SU-DHL-6 (cell line): ENCODE measurements around the gene USH1C.

ENCODE experiments used
- H2AFZ ChIP-seq: fragments of 200-600 bp; sonication (generic); 2 replicates; pipeline ENCODE4 v1.6.1; 2014; ENCODE audit warnings: low read depth, mild to moderate bottlenecking, moderate library complexity, mixed read lengths, antibody characterized with exemption, low read length; ENCODE audit not compliant: severe bottlenecking
- H3F3A ChIP-seq: fragments of 200-600 bp; shearing (Covaris generic); 2 replicates; pipeline ENCODE4 v1.6.0; 2016; ENCODE audit warnings: antibody characterized with exemption, mild to moderate bottlenecking; ENCODE audit not compliant: insufficient read depth
- H3K27ac ChIP-seq: fragments of 200-600 bp; sonication (generic); 2 replicates; pipeline ENCODE4 v1.5.1; 2016; ENCODE audit warnings: low read depth, mild to moderate bottlenecking, low read length, moderate library complexity, mixed read lengths
- H3K27me3 ChIP-seq: fragments of 200-600 bp; sonication (generic), shearing (Covaris generic); 2 replicates; pipeline ENCODE4 v1.6.0; 2014; ENCODE audit warnings: mild to moderate bottlenecking, low read length
- H3K36me3 ChIP-seq: fragments of 200-600 bp; sonication (generic); 2 replicates; pipeline ENCODE4 v1.6.1; 2014; ENCODE audit warnings: mild to moderate bottlenecking, low read length, mixed read lengths
- H3K4me2 ChIP-seq: fragments of 300-600, 200-600 bp; shearing (Covaris generic), sonication (generic); 2 replicates; pipeline ENCODE4 v1.6.0; 2014; ENCODE audit warnings: low read length, low read depth, mild to moderate bottlenecking; ENCODE audit not compliant: poor library complexity, severe bottlenecking
- H3K4me3 ChIP-seq: fragments of 200-600 bp; sonication (generic); 2 replicates; pipeline ENCODE4 v1.5.1; 2014; ENCODE audit warnings: antibody characterized with exemption, low read length, mild to moderate bottlenecking, mixed read lengths; ENCODE audit not compliant: insufficient read depth, poor library complexity, severe bottlenecking
- H3K79me2 ChIP-seq: fragments of 200-600 bp; sonication (generic); 2 replicates; pipeline ENCODE4 v1.6.1; 2014; ENCODE audit warnings: mild to moderate bottlenecking, low read length, moderate library complexity; ENCODE audit not compliant: insufficient read depth
- H3K9ac ChIP-seq: fragments of 200-600 bp; sonication (generic); 2 replicates; pipeline ENCODE4 v1.7.0; 2014; ENCODE audit warnings: mild to moderate bottlenecking, low read length
- H3K9me2 ChIP-seq: fragments of 200-600 bp; sonication (generic); replicated peaks from 2 replicates; pipeline ENCODE4 v1.6.1; 2014; ENCODE audit warnings: low read length; ENCODE audit not compliant: insufficient read depth
- H3K9me3 ChIP-seq: fragments of 200-600 bp; sonication (generic); 2 replicates; pipeline ENCODE4 v1.6.1; 2014; ENCODE audit warnings: low read length, mixed read lengths; ENCODE audit not compliant: insufficient read depth
- H4K20me1 ChIP-seq: fragments of 200-600 bp; sonication (generic); 2 replicates; pipeline ENCODE4 v1.6.1; 2014; ENCODE audit warnings: low read depth, mild to moderate bottlenecking, antibody characterized with exemption, low read length, moderate library complexity, mixed read lengths
- EZH2phosphoT487 ChIP-seq: fragments of 200-600 bp; sonication (generic), shearing (Covaris generic); conservative IDR thresholded peaks from 2 replicates; pipeline ENCODE4 v1.6.1; 2018; ENCODE audit warnings: mild to moderate bottlenecking, antibody characterized with exemption, low read length, moderate library complexity, mixed read lengths
- TF ChIP-seq, protein P1 (sequence below): fragments of 200-600 bp; sonication (generic); IDR thresholded peaks from one replicate; pipeline ENCODE4 v1.5.1; 2017; ENCODE audit warnings: antibody characterized with exemption, mild to moderate bottlenecking, low read length, moderate library complexity; ENCODE audit not compliant: insufficient read depth, poor library complexity, severe bottlenecking

Gene USH1C

DNA sequence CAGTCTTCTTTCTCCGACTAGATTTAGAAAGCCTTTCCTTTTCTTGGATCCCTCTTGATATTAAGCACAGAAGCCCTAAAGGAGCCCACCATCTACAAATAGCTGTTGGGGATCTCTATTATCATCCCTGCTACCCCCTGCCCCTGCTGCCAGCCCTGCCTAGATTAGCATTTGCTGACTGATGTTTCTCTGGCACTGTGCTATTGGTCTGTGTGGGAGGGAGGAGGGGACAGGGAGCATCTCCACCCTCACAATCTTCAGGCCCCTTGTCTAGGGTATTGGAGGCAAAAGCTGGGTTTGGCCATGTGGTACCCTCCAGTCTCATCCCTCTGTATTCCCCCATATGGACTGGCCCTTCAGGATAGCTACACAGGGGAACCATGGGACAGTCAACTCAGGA lies 6.2 kb downstream of the USH1C start:
- no peak overlapping the region for H3K4me3 ChIP-seq
- no peaks in the 10 kb centered on the region for H3K9me2 ChIP-seq
- no peak overlapping the region for H3K27ac ChIP-seq
- H3K36me3 ChIP-seq: no peaks in the 10 kb centered on the region
- no peak overlapping the region for H3K9ac ChIP-seq
- H4K20me1 ChIP-seq: no peaks in the 10 kb centered on the region
- H3K27me3 ChIP-seq: no peaks in the 10 kb centered on the region
- no peak for TF ChIP-seq EZH2phosphoT487
- TF ChIP-seq, protein P1, sequence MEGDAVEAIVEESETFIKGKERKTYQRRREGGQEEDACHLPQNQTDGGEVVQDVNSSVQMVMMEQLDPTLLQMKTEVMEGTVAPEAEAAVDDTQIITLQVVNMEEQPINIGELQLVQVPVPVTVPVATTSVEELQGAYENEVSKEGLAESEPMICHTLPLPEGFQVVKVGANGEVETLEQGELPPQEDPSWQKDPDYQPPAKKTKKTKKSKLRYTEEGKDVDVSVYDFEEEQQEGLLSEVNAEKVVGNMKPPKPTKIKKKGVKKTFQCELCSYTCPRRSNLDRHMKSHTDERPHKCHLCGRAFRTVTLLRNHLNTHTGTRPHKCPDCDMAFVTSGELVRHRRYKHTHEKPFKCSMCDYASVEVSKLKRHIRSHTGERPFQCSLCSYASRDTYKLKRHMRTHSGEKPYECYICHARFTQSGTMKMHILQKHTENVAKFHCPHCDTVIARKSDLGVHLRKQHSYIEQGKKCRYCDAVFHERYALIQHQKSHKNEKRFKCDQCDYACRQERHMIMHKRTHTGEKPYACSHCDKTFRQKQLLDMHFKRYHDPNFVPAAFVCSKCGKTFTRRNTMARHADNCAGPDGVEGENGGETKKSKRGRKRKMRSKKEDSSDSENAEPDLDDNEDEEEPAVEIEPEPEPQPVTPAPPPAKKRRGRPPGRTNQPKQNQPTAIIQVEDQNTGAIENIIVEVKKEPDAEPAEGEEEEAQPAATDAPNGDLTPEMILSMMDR: no peak
- H2AFZ ChIP-seq: no peak overlapping the region
- no peaks in the 10 kb centered on the region for H3F3A ChIP-seq
- H3K9me3 ChIP-seq: no peaks in the 10 kb centered on the region
- no peak overlapping the region for H3K4me2 ChIP-seq
- H3K79me2 ChIP-seq: no peaks in the 10 kb centered on the region

DNA sequence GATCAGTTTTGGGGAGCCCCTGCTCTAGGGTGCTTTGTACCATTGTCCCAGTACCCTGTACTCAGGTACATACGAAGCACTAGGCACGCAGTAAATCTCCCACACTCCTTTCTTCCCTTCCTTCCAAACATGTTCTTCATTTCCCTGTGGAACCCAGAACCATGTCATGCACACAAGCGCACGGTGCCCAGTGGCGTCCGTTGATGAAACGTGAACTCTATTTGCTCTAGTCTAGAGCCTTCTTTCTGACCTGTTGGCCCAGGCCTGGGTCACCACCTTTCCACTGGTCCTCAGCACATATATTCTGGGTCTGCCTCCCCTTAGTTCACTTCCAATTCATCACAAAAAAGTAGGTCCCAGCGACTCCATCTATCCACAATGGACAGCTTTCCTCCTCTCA lies 7.0 kb downstream of the USH1C start:
- Histone ChIP-seq H3K9me3 (no peaks in the 10 kb centered on the region), H3K9ac (no peak overlapping the region), H3K36me3 (no peaks in the 10 kb centered on the region), H3F3A (no peaks in the 10 kb centered on the region), H3K79me2 (no peaks in the 10 kb centered on the region), H3K4me2 (no peak overlapping the region), H3K27ac (no peak overlapping the region), H3K9me2 (no peaks in the 10 kb centered on the region), H4K20me1 (no peaks in the 10 kb centered on the region), H3K4me3 (no peak overlapping the region), H3K27me3 (no peaks in the 10 kb centered on the region), H2AFZ (no peak overlapping the region)
- no peak for TF ChIP-seq EZH2phosphoT487
- TF ChIP-seq, protein P1: no peak

DNA sequence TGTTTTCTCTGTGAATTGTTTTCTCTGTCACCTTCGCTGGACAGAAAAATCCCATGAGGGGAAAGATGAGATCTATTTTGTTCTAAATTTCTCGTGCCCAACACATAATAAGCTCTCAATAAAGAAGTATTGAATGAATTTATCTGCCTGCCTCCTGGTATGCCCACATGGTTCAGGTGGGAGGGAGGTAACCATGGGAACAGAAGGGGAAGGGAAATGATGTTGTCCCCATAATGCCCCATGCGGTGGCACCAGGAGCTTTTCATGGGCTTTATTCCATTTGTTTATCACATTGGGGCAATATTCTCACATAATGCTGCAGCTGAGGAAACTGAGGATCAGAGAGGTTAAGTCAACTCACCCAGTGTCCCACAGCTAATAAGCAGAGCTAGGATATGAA lies 8.7 kb downstream of the USH1C start:
- no peaks in the 10 kb centered on the region for H3K79me2 ChIP-seq
- no peaks in the 10 kb centered on the region for H4K20me1 ChIP-seq
- no peak overlapping the region for H3K27ac ChIP-seq
- H3K4me3 ChIP-seq: no peak overlapping the region
- no peaks in the 10 kb centered on the region for H3F3A ChIP-seq
- H3K9me2 ChIP-seq: no peaks in the 10 kb centered on the region
- H2AFZ ChIP-seq: no peak overlapping the region
- no peak overlapping the region for H3K9ac ChIP-seq
- no peaks in the 10 kb centered on the region for H3K9me3 ChIP-seq
- H3K4me2 ChIP-seq: no peak overlapping the region
- TF ChIP-seq, protein P1: no peak
- TF ChIP-seq EZH2phosphoT487: no peak
- no peaks in the 10 kb centered on the region for H3K36me3 ChIP-seq
- H3K27me3 ChIP-seq: no peaks in the 10 kb centered on the region
